Activated CD4-positive, alpha-beta memory T cell treated with anti-CD3 and anti-CD28 coated beads for 36 hours (primary cell): ENCODE results near the gene ZMIZ1. TPM values are rescaled to one million over a fixed set of nuclear protein-coding genes. Genes with fewer than 3 reads are reported as not detected.
A peak's percentile ranks its signal among the peaks of the same experiment; 100 is the strongest.

Experiments used
- CTCF ChIA-PET: fragments of 350-600 bp; sonication (Branson Sonifier 250); formaldehyde crosslinking; loops from one replicate; lab custom pipeline; 2021; ENCODE audit warnings: antibody characterized with exemption, inconsistent platforms; lab: Charles Lee
- POLR2A ChIA-PET: fragments of 350-600 bp; sonication (Branson Sonifier 250); formaldehyde crosslinking; loops from one replicate; lab custom pipeline; 2021; ENCODE audit warnings: antibody characterized with exemption; lab: Charles Lee
- DNase-seq: peaks from one replicate; pipeline ENCODE4 v3.0.0-alpha.2; 2020
- H3K27ac Mint-ChIP-seq: one replicate; pipeline ENCODE4 v1.8.0; 2021; ENCODE audit warnings: mixed read lengths
- H3K27me3 Mint-ChIP-seq: one replicate; pipeline ENCODE4 v1.8.0; 2021; ENCODE audit warnings: mixed read lengths
- H3K36me3 Mint-ChIP-seq: one replicate; pipeline ENCODE4 v1.8.0; 2021; ENCODE audit warnings: mixed read lengths
- H3K4me1 Mint-ChIP-seq: one replicate; pipeline ENCODE4 v1.8.0; 2021; ENCODE audit warnings: low read depth, mixed read lengths
- H3K4me3 Mint-ChIP-seq: one replicate; pipeline ENCODE4 v1.8.0; 2021; ENCODE audit warnings: mild to moderate bottlenecking, mixed read lengths
- H3K9me3 Mint-ChIP-seq: one replicate; pipeline ENCODE4 v1.8.0; 2021; ENCODE audit warnings: mixed read lengths
- intact Hi-C: fragments of 100-400 bp; cut with micrococcal nuclease; formaldehyde crosslinking; loops from one replicate; pipeline ENCODE4 v1.15.1; 2023
- total RNA-seq, 2 experiments: library from RNA; stranded (reverse); gene quantifications; one replicate each; pipeline ENCODE4 v1.2.3, GENCODE V29; 2021

Gene ZMIZ1
- total RNA-seq, 2 experiments from 2014 or later: 28.5 to 29.2 TPM

DNA sequence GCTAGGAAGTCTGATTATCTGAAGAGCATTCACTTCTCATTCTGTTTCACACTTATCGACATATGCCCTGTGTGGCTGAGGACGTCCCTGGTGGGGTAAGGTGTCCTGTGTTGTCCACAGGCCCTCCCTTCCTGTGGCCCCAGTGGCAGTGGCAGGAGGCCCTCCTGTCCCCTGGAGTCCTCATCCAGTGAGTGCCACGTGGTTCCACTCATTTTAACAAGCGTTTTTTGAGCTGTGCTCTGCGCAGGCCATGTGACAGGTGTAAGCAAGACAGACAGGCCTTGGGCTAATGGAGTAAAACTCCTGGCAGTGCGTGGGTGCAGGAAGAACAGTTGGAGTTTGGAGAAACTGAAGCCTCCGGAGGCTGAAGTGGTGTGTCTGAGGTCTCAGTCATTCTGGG, 239.2 kb downstream of the ZMIZ1 start:
- Mint-ChIP-seq H3K4me3 (no peak overlapping the region), H3K27ac (no peak overlapping the region), H3K36me3 (peaks cover 24% of the 10 kb centered on the region), H3K27me3 (no peaks in the 10 kb centered on the region), H3K9me3 (no peaks in the 10 kb centered on the region), H3K4me1 (no peaks in the 10 kb centered on the region)
- CTCF ChIA-PET: no interaction called here
- no peak for DNase-seq
- POLR2A ChIA-PET: no interaction called here
- intact Hi-C loops: no loop called here

DNA sequence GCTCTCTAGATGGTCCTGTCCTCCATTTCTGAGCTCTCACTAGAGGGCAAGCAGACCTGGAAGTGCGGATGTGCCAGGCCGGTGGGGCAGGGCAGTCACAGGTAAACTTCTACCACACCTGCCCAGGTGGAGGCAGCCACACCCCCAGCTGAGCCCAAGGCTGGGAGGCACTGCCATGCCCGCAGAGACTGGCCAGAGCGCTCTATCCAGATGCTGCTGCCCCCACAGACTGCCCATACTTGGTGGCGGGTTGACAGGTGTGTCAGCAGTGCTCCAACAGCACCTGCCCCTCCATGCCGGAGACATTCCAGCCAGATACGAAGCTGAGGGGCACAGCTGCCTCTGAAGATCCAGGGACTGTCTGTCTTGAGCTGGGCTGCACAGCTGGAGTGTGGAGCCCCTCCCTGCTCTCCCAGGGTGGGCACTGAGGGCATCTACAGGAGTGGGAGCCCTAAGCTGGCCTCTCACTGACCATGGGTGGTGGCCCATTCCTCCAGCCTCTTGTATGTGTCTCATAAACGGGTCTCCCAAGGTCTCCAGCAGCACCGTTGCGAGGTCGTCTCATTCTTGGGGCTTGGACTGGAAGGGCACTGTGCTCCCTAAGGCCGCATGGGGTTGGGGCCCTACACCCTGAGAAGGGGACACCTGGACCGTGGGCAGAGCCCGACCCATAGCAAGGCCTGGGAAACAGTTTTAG, 240.4 kb downstream of the ZMIZ1 start:
- Mint-ChIP-seq H3K9me3 (no peaks in the 10 kb centered on the region), H3K36me3 (peaks cover 33% of the 10 kb centered on the region), H3K27me3 (no peaks in the 10 kb centered on the region), H3K4me1 (no peaks in the 10 kb centered on the region), H3K27ac (no peak overlapping the region), H3K4me3 (no peak overlapping the region)
- intact Hi-C loops: no loop called here
- CTCF ChIA-PET: no interaction called here
- POLR2A ChIA-PET: no interaction called here
- no peak for DNase-seq

DNA sequence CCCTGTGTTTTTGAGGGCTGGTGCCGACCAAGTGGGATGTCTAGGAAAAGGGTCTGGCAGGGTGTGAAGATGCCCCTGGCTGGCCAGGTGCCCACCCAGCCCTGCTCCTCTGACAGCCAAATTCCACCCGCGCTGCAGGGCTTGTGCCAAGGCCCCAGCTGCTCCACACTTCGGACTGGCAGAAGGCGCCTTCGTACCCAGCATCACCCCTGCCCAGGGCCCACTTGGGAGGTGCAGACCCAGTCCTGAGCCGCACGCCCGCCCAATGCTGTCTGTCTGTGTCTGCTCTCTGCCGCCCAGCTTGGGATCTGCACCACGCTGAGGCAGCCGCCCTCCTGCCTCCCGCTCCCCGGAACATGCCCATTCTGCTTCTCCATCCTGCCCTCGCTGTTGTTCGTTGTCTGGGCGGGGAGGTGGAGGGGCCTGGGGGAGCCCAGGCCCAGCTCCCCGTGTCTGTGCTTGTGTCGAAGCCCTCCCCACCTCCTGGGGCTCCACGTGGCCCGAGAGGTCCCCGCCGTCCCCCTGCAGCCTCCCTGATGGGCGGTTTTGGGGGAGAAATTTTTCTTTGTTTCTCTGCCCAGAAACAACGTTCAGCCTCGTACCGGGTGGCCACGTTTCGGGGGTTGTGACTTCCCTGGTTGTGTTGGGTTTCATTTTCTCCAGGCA, 241.6 kb downstream of the ZMIZ1 start:
- ChIA-PET POLR2A (no interaction called here), CTCF (no interaction called here)
- Mint-ChIP-seq H3K36me3 (peaks cover 28% of the 10 kb centered on the region), H3K4me1 (no peaks in the 10 kb centered on the region), H3K9me3 (no peaks in the 10 kb centered on the region), H3K27me3 (no peaks in the 10 kb centered on the region), H3K4me3 (no peak overlapping the region), H3K27ac (no peak overlapping the region)
- DNase-seq: no peak
- intact Hi-C loops: no loop called here

DNA sequence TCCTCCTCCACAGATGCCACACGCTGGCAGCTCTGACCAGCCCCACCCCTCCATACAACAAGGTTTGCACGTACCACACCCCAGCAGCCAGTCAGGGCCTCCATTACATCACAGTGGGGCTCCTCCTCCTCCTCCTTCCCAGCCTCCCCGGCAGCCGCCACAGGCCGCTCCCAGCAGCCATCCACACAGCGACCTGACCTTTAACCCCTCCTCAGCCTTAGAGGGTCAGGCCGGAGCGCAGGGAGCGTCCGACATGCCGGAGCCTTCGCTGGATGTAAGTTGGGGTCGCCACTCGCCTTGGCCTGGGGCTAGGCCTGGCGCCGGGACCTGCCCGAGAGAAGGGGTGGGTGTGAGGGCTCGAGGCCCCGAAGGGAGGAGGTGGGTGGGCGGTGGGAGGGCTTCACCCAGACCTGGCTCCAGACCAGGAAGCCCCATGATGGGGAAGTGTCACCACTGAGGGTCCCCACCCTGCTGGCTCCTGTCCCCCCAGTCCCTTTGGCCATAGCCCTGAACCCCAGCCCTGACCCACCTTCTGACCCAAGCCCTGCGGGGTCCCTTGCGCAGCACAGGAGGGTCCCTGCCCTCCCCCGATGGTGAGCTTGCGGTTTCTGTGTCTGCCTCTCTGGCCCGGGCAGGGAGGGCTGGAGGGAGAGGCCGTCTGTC, 242.3 kb downstream of the ZMIZ1 start:
- Mint-ChIP-seq H3K27me3 (no peaks in the 10 kb centered on the region), H3K4me1 (peaks cover 6% of the 10 kb centered on the region), H3K9me3 (no peaks in the 10 kb centered on the region), H3K36me3 (peaks cover 26% of the 10 kb centered on the region), H3K27ac (no peak overlapping the region), H3K4me3 (no peak overlapping the region)
- no peak for DNase-seq
- POLR2A ChIA-PET: no interaction called here
- intact Hi-C loops: no loop called here
- CTCF ChIA-PET: no interaction called here

DNA sequence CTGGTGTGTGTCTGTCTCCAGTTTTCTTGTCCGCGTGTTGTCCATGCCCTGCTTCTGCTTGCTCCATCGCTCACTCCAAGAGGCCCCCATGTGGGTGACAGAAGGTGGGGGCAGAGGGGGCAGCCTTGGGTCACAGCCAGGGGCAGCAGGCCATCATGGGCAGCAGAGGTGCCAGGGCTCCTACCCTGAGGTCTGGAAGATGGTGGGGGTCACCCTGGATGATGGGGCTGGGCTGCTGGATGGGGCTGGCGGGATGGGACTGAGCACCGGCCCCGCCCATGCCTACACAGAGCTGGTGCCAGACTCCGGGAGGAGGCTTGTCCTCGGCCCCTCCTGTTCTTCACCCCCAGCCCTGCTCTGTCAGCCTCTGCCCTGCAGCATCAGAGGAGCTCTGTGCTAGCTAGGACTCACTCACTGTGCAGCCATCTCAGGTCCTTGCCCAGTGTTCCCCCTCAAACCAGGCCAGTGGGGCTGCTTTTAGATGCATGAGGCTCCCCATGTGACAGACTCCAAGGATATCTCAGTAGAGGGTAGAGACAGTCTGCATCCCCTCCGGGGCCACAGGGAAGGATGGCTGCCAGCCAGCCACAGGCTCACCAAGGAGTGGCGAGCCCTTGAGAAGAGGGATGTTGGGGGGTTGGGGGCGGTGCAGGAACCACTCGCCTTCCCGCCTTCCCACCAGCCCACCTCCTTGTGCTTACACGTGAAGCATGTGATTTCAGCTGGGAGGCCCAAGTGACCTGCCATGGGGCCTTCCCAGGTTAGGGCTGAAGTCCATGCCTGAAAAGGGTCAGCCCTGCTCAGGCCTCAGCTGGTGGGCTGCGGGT, 243.0 kb downstream of the ZMIZ1 start:
- H3K4me3 Mint-ChIP-seq: no peak overlapping the region
- H3K36me3 Mint-ChIP-seq: peaks cover 24% of the 10 kb centered on the region
- ChIA-PET POLR2A (no interaction called here), CTCF (no interaction called here)
- intact Hi-C loops: no loop called here
- H3K9me3 Mint-ChIP-seq: no peaks in the 10 kb centered on the region
- no peak overlapping the region for H3K27ac Mint-ChIP-seq
- H3K4me1 Mint-ChIP-seq: peaks cover 12% of the 10 kb centered on the region
- no peak for DNase-seq
- no peaks in the 10 kb centered on the region for H3K27me3 Mint-ChIP-seq

DNA sequence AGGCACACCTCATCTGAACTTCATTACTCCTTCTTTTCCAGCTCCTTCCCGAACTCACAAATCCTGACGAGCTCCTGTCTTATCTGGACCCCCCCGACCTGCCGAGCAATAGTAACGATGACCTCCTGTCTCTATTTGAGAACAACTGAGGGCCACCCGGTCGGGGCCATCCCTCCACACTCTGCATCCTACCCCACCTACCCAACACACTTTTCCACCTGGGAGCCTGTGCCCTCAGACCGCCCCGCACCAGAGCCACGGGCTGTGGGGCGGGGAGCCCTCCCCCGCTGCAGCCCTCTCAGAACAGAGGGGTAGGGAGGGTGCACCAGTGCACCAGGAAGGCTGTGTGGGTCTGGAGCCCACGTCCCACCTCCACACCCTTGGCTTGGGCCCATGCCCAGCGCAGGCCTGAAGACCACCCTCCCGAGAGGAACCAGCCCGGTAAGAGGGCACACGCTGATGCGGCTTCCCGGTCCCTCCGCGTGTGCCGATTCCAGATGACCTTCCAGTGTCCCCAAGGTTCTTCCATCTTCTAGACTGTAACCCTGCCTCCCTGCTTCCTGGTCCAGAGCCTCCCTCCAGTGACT, 243.9 kb downstream of the ZMIZ1 start:
- Mint-ChIP-seq H3K36me3 (peaks cover 23% of the 10 kb centered on the region), H3K4me1 (peaks cover 21% of the 10 kb centered on the region), H3K27me3 (no peaks in the 10 kb centered on the region), H3K27ac (no peak overlapping the region), H3K9me3 (no peaks in the 10 kb centered on the region), H3K4me3 (no peak overlapping the region)
- DNase-seq: no peak
- CTCF ChIA-PET: no interaction called here
- intact Hi-C loops: no loop called here
- POLR2A ChIA-PET: no interaction called here

DNA sequence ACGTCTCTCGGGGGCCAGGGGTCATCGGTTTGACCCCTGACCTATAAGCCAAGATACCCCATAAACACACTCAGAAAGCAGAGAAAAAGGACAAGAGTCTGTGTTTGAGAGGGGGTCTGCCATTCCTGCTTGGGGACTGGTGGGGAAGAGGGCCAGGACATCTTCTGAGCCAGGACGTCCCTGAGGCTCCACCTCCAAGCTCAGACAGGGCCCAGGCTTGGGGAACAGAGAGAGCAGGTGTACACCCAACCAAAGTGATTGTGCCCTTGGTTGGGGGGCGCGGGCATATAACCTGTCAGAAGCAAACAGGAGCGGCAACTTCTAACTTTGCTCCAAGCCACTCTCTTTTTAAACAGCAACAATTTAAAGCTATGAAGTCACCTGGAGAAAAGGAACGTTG, 244.6 kb downstream of the ZMIZ1 start:
- H3K27me3 Mint-ChIP-seq: no peaks in the 10 kb centered on the region
- no peak overlapping the region for H3K4me3 Mint-ChIP-seq
- CTCF ChIA-PET: no interaction called here
- H3K27ac Mint-ChIP-seq: no peak overlapping the region
- H3K9me3 Mint-ChIP-seq: no peaks in the 10 kb centered on the region
- no peak for DNase-seq
- peaks cover 27% of the 10 kb centered on the region for H3K4me1 Mint-ChIP-seq
- POLR2A ChIA-PET: no interaction called here
- H3K36me3 Mint-ChIP-seq: peaks cover 18% of the 10 kb centered on the region
- intact Hi-C loops: no loop called here

DNA sequence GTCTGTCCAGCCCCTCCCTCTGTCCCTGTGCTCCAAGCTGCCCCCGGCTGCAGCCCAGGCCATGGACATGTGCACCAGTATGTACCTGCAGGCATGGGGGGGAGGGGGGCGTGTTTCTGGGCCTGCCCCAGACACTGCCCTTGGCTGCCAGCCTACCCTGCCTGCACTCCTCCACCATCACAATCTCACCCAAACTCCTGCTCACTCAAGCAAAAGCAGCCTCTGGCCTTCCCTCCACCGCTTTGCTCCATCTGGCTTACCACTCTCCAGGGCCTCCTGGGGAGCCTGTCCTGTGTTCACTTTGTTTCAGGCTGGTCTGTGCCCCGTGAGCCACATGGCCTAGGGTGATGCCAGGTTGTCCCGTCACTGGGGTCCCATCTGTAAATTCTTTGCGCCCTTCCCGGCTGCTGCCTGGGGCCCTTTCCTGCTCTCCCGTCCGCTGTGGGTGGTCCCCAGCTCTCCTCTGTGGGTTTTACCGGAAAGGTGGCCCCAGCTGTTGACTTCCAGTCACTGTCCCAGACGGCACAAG, 245.2 kb downstream of the ZMIZ1 start:
- Mint-ChIP-seq H3K27ac (peak overlapping the region; percentile 38), H3K9me3 (peaks cover 3% of the 10 kb centered on the region), H3K4me1 (peaks cover 34% of the 10 kb centered on the region), H3K36me3 (peaks cover 19% of the 10 kb centered on the region), H3K4me3 (no peak overlapping the region), H3K27me3 (no peaks in the 10 kb centered on the region)
- CTCF ChIA-PET: no interaction called here
- POLR2A ChIA-PET: interaction anchor here (0.7 kb wide), 1 partner anchor 18 kb away, joined by 3 read pairs; no protein-coding TSS in a partner anchor
- intact Hi-C loops: no loop called here
- no peak for DNase-seq

DNA sequence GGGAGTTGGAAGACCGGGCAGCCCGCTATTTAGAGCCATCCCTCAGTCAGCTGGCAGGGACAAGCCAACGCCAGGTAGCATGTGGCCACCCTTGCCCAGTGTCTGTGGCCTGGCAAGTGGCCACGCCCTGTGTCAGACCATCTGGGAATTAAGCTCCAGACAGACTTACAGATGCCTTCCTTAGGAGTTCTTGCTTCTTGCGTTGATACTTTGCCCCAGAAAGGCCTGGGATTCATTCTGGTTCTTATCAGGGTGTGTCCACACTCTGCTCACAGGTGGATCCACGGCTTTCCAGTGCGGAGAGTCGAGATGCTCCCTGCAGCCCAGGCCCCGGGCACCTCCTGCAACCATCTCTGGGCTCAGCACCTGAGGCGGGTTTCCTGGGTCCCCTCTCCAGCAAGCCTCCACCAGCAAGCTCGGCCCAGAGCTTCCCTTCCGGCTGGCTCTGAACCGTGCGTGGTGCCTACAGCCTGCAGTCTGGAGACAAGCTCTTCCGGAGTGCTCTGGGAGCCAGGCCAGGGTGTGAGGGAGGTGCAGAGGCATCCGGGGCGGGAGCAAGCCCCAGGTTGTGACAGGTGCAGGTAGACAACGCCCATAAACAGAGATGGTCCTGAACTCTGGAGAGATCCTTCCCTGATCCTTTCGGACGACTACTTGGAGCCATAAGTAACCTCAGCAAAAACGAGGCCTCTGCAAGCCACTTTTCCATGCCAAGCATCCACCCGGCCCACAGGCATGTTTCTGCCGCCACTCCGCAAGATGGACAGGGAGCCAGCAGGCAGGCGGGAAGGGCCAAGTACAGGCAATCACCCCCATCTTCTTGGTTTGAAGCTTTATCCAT, 246.2 kb downstream of the ZMIZ1 start:
- Mint-ChIP-seq H3K4me3 (no peak overlapping the region), H3K27me3 (no peaks in the 10 kb centered on the region), H3K36me3 (peaks cover 20% of the 10 kb centered on the region), H3K9me3 (peaks cover 4% of the 10 kb centered on the region), H3K4me1 (peaks cover 44% of the 10 kb centered on the region), H3K27ac (no peak overlapping the region)
- ChIA-PET POLR2A (interaction anchor here (0.7 to 1.1 kb wide), 2 partner anchors 10 to 17 kb away, joined by 3 read pairs; no protein-coding TSS in a partner anchor), CTCF (interaction anchor here (4.2 kb wide), 1 partner anchor 32 kb away, joined by 30 read pairs; the partner anchor contains the start of gene PPIF)
- intact Hi-C loops: no loop called here
- DNase-seq: no peak

DNA sequence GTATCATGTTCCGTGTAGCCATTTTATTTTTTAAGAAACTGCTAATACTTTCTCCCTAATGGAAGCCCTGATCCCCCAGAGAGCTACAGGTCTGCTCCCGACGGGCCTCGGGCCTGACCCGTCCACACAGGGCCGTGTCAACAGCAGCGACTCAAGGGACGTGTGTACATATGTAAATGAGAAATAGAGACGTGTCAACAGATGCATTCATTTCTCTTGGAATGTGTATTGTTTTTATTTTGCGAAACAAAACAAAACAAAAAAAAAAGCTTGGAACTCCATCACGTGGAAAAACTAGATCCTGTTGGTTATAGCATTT, 246.8 kb downstream of the ZMIZ1 start:
- peaks cover 4% of the 10 kb centered on the region for H3K9me3 Mint-ChIP-seq
- H3K36me3 Mint-ChIP-seq: peaks cover 20% of the 10 kb centered on the region
- no peaks in the 10 kb centered on the region for H3K27me3 Mint-ChIP-seq
- CTCF ChIA-PET: interaction anchor here (4.2 kb wide), 1 partner anchor 31 kb away, joined by 30 read pairs; the partner anchor contains the start of gene PPIF
- no peak overlapping the region for H3K27ac Mint-ChIP-seq
- peaks cover 50% of the 10 kb centered on the region for H3K4me1 Mint-ChIP-seq
- DNase-seq: no peak
- intact Hi-C loops: no loop called here
- H3K4me3 Mint-ChIP-seq: no peak overlapping the region
- POLR2A ChIA-PET: interaction anchor here (0.6 to 1.9 kb wide), 4 partner anchors 9 to 16 kb away, joined by 3 to 7 read pairs (median 4); no protein-coding TSS in a partner anchor
